Stomach (tissue), 4 donors: ENCODE data around the gene PSMC5.

Source experiments
- POLR2A ChIP-seq, 4 donors: fragments of 450-650 bp; IDR thresholded peaks; one replicate each; pipeline ENCODE4 v1.6.1; 2016; ENCODE audit warnings: antibody characterized with exemption in 4 of 4, control low read depth in 2 of 4, mild to moderate bottlenecking in 1 of 4, moderate library complexity in 1 of 4
- POLR2AphosphoS5 ChIP-seq, 3 donors: sonication (generic); formaldehyde crosslinking; IDR thresholded peaks; one replicate each; pipeline ENCODE4 v1.6.1; 2016; ENCODE audit warnings: antibody characterized with exemption in 3 of 3
- TF ChIP-seq, protein P1 (sequence below), 7 experiments: fragments of 450-650 bp in 4 of 7; fragments of 200-600 bp in 3 of 7; sonication (generic) in 3 of 7; IDR thresholded peaks; one replicate each; pipeline ENCODE4 v1.5.1; 2016 to 2019; ENCODE audit warnings: antibody characterized with exemption in 7 of 7, control low read depth in 2 of 7, mild to moderate bottlenecking in 1 of 7

DNA sequence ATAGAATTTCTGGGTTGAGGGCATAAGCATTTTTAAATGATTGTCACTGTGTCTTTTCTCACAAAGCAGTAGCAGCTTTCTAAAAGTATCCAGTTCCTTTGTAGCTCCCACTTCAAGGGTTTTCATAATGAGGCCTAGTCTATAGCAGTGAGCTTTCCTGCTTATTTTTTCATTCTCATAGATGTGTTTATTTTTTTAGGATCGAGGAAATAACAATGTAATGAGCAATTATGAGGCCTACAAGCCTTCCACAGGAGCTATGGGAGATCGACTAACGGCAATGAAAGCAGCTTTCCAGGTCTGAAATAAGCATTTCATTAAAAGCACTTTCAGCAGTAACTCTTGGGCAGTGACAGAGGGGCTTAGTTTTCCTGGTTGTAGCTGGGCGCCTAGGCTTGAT lies 10.6 kb upstream of the PSMC5 start:
- TF ChIP-seq, protein P1, sequence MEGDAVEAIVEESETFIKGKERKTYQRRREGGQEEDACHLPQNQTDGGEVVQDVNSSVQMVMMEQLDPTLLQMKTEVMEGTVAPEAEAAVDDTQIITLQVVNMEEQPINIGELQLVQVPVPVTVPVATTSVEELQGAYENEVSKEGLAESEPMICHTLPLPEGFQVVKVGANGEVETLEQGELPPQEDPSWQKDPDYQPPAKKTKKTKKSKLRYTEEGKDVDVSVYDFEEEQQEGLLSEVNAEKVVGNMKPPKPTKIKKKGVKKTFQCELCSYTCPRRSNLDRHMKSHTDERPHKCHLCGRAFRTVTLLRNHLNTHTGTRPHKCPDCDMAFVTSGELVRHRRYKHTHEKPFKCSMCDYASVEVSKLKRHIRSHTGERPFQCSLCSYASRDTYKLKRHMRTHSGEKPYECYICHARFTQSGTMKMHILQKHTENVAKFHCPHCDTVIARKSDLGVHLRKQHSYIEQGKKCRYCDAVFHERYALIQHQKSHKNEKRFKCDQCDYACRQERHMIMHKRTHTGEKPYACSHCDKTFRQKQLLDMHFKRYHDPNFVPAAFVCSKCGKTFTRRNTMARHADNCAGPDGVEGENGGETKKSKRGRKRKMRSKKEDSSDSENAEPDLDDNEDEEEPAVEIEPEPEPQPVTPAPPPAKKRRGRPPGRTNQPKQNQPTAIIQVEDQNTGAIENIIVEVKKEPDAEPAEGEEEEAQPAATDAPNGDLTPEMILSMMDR (IDR thresholded peaks at IDR 0.05), result no peak
- TF ChIP-seq POLR2A (IDR thresholded peaks at IDR 0.05) (no peak), POLR2AphosphoS5 (IDR thresholded peaks at IDR 0.05) (no peak)
